NCI-H1436 treated with DMSO at 0.1 percent for 48 hours (cell line): Measurements from ENCODE around the gene OR4K14.
"Not testable (repeated sequence)": the region's sequence is repeated elsewhere in the genome, so short reads cannot be mapped to it uniquely, and the experiment has no call there.

Experiments
- DNase-seq: peaks from one replicate; lab custom pipeline; 2025; lab: John Stamatoyannopoulos, UW

The OR4K14 gene

GRCh38 chr14:20019257-20019865 is at the start of gene OR4K14:
OR4K14 (minus strand) TSS chr14:20019307; CDS start chr14:20015193, 4,114 bp downstream.
- no peak for DNase-seq

- no peak for DNase-seq
These were observed 40.6 kb upstream of the OR4K14 start, which contains the start of gene OR4L1 for GRCh38 chr14:20059745-20060144. OR4L1 (plus strand) TSS chr14:20060045; CDS start chr14:20060045, 0 bp downstream.

- no peak for DNase-seq
These were observed 29.1 kb upstream of the OR4K14 start for GRCh38 chr14:20048202-20048601.

GRCh38 chr14:20044243-20044642 is 25.1 kb upstream of the OR4K14 start:
- no peak for DNase-seq

GRCh38 chr14:20035938-20036337 is 16.8 kb upstream of the OR4K14 start, which contains the start of gene OR4K13:
OR4K13 (minus strand) TSS chr14:20036038; CDS start chr14:20034758, 1,280 bp downstream.
- no peak for DNase-seq

GRCh38 chr14:20035449-20035848 is 16.3 kb upstream of the OR4K14 start:
- DNase-seq: no peak

GRCh38 chr14:20031058-20031457 is 12.0 kb upstream of the OR4K14 start:
- DNase-seq: no peak

GRCh38 chr14:20008156-20008555 is 11.0 kb downstream of the OR4K14 start:
- DNase-seq: no peak

- no peak for DNase-seq
These were observed 16.8 kb downstream of the OR4K14 start for GRCh38 chr14:20002319-20002718.

GRCh38 chr14:20001863-20002262 is 17.2 kb downstream of the OR4K14 start, which contains the start of gene OR4Q2:
OR4Q2 (plus strand) TSS chr14:20002163.
- no peak for DNase-seq

- DNase-seq: no peak
These were observed 25.7 kb downstream of the OR4K14 start for GRCh38 chr14:19993438-19993837.

- no peak for DNase-seq
These were observed 43.8 kb downstream of the OR4K14 start, which contains the start of gene OR4K15 for GRCh38 chr14:19975291-19975690. OR4K15 (plus strand) TSS chr14:19975591; CDS start chr14:19975591, 0 bp downstream.

GRCh38 chr14:19974844-19975243 is 44.3 kb downstream of the OR4K14 start:
- no peak for DNase-seq

- DNase-seq: not testable (repeated sequence)
These were observed 49.4 kb downstream of the OR4K14 start for GRCh38 chr14:19969735-19970134.
